BLaER1 (cell line): ENCODE results near the gene CDY2B.
"Not testable (repeated sequence)": the region's sequence is repeated elsewhere in the genome, so short reads cannot be mapped to it uniquely, and the experiment has no call there.

Experiments
- H3K27ac ChIP-seq: shearing (Covaris generic); formaldehyde crosslinking; 2 replicates; pipeline ENCODE4 v1.8.1; 2022
- H3K27me3 ChIP-seq: shearing (Covaris generic); formaldehyde crosslinking; 2 replicates; pipeline ENCODE4 v1.8.1; 2022
- H3K36me3 ChIP-seq: shearing (Covaris generic); formaldehyde crosslinking; 2 replicates; pipeline ENCODE4 v1.8.1; 2022
- H3K4me1 ChIP-seq: shearing (Covaris generic); formaldehyde crosslinking; 2 replicates; pipeline ENCODE4 v1.8.1; 2022
- H3K4me2 ChIP-seq: shearing (Covaris generic); formaldehyde crosslinking; 2 replicates; pipeline ENCODE4 v1.8.1; 2022
- H3K4me3 ChIP-seq: shearing (Covaris generic); formaldehyde crosslinking; 2 replicates; pipeline ENCODE4 v1.8.1; 2022
- H3K9ac ChIP-seq: shearing (Covaris generic); formaldehyde crosslinking; 2 replicates; pipeline ENCODE4 v1.8.1; 2022
- H3K9me3 ChIP-seq: shearing (Covaris generic); formaldehyde crosslinking; 2 replicates; pipeline ENCODE4 v1.8.1; 2022
- H4K20me1 ChIP-seq: shearing (Covaris generic); formaldehyde crosslinking; 2 replicates; pipeline ENCODE4 v1.8.1; 2022

Gene CDY2B, protein sequence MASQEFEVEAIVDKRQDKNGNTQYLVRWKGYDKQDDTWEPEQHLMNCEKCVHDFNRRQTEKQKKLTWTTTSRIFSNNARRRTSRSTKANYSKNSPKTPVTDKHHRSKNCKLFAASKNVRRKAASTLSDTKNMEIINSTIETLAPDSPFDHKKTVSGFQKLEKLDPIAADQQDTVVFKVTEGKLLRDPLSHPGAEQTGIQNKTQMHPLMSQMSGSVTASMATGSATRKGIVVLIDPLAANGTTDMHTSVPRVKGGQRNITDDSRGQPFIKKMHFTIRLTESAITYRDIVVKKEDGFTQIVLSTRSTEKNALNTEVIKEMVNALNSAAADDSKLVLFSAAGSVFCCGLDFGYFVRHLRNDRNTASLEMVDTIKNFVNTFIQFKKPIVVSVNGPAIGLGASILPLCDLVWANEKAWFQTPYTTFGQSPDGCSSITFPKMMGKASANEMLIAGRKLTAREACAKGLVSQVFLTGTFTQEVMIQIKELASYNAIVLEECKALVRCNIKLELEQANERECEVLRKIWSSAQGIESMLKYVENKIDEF

DNA sequence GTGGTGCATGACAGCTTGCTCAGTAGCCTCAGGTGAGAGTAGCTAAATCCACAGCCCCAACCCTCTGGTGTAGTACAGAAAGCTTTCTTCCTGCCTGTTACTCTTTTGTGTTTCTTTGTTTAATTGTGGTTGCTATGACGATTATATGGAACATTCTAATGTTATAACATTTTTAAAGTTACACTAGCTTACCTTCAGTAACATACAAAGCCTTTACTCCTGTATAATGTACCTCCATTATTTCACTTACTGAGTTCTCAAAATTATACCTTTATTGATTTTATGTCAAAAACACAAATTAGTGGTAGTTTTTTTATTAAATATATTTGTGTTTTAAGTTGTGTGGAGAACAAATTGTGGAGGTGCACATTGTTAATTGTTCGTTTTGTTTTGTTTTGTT is at the start of gene CDY2B:
CDY2B (minus strand) TSS at position 101 of the 400 bp plus-strand sequence. CDS start 328 bp downstream, outside the sequence.
- H3K36me3 ChIP-seq, H3K4me3 ChIP-seq, H3K9me3 ChIP-seq, H3K4me1 ChIP-seq, H3K9ac ChIP-seq, H3K27me3 ChIP-seq, H3K4me2 ChIP-seq, H3K27ac ChIP-seq, H4K20me1 ChIP-seq: not testable (repeated sequence)

DNA sequence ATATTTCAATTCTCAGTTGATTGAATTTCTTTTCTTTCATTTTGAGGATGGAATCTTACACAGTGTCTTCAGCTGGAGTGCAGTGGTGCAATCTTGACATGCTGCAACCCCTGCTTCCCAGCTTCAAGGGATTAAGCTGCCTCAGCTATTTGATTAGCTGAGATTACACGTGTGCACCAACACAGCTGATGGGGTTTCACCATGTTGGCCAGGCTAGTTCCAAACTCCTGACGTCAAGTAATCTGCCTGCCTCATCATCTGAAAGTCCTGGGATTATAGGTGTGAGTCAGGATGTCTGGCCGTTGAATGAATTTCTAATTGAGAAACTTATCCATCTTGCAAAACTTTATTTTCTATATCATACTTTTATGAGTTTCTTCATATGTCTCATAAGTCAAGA is 28.0 kb upstream of the CDY2B start:
- H4K20me1 ChIP-seq, H3K9me3 ChIP-seq, H3K4me2 ChIP-seq, H3K36me3 ChIP-seq, H3K27ac ChIP-seq, H3K4me3 ChIP-seq, H3K27me3 ChIP-seq, H3K4me1 ChIP-seq, H3K9ac ChIP-seq: not testable (repeated sequence)

DNA sequence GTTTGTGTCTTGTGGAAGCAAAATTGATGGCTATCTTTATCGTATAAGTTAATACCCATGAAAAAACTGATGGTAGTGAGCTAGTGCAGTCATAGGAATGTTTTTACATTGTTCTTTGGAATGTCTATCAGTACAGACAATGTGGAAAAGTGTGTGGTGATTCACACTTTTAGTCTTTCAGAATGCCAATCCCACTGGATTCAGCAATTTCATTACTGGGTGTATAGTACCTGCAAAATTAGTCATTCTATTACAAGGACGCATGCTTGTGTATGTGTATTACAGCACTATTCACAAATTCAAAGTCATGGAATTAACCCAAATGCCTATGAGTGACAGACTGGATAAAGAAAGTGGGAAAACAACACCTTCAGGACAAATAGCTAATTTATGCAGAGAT is 27.3 kb upstream of the CDY2B start:
- not testable (repeated sequence) for H3K9ac ChIP-seq, H4K20me1 ChIP-seq, H3K27ac ChIP-seq, H3K27me3 ChIP-seq, H3K4me3 ChIP-seq, H3K4me1 ChIP-seq, H3K36me3 ChIP-seq, H3K4me2 ChIP-seq, H3K9me3 ChIP-seq

- not testable (repeated sequence) for H3K9ac ChIP-seq, H3K4me2 ChIP-seq, H3K27ac ChIP-seq, H3K36me3 ChIP-seq, H3K4me3 ChIP-seq, H3K27me3 ChIP-seq, H4K20me1 ChIP-seq, H3K4me1 ChIP-seq, H3K9me3 ChIP-seq
These were observed 1.7 kb upstream of the CDY2B start for GRCh38 chrY:17881697-17882096.

- not testable (repeated sequence) for H3K4me3 ChIP-seq, H3K27ac ChIP-seq, H4K20me1 ChIP-seq, H3K4me1 ChIP-seq, H3K4me2 ChIP-seq, H3K36me3 ChIP-seq, H3K9ac ChIP-seq, H3K9me3 ChIP-seq, H3K27me3 ChIP-seq
These were observed 3.3 kb downstream of the CDY2B start for GRCh38 chrY:17876767-17877166.

GRCh38 chrY:17875401-17875800 is 4.6 kb downstream of the CDY2B start:
- not testable (repeated sequence) for H3K4me3 ChIP-seq

DNA sequence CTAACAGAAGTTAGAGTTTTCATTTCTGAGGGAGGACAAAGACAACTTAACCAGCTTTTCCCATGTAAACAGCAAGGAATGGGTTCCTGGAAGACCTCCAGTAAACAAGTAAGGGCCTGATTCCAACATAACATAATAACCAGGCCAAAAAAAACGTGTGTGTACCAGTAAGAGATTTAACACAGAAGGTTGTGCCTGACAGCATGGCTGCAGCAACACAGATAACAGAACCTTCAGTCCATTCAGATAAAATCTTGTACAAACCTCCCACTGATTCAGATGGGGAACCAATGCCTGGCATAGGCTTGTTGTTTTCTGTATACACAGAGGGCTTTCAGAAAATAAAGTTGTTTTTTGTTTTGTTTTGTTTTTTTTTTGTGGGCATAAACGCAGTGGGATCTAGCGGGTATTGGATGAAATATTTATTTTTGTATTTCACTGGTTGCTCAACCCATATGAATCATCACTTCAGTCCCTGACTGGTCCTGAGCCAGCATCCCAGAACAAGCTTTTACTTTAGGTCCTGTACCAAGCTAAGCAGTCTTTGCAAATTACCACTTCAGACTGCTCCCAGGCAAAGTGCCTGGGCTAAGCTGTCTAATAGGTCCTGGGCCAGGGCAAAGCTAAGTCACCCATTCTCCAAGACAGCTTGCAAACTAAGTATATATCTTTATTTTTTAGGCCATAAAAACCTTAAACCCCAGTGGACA is 8.7 kb downstream of the CDY2B start:
- H3K27ac ChIP-seq, H4K20me1 ChIP-seq, H3K4me3 ChIP-seq, H3K9me3 ChIP-seq, H3K27me3 ChIP-seq, H3K4me1 ChIP-seq, H3K36me3 ChIP-seq, H3K9ac ChIP-seq, H3K4me2 ChIP-seq: not testable (repeated sequence)

More at GRCh38 chrY:17875401-17875800, 4.6 kb downstream of the CDY2B start:
- H3K9ac ChIP-seq, H3K4me1 ChIP-seq, H3K4me2 ChIP-seq, H3K27me3 ChIP-seq, H4K20me1 ChIP-seq, H3K27ac ChIP-seq, H3K36me3 ChIP-seq, H3K9me3 ChIP-seq: not testable (repeated sequence)

DNA sequence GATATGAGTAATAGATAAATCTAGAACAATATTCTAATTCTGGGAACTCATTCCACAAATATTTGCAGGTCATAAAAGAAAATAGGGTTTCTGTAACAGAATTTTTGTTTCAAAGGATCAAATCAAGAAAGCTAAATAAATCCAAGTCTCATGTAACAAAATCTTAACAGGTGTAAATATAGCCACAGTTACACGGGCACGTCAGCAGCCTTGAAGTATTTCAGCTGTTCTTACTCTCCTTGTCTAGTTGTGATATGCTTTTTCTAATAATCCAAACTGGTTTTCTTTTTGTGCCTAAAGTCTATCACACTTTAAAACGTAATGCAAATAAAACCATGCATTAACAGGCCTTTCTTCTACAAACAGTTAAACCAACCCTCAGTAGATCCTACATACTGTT is 9.3 kb downstream of the CDY2B start:
- H3K9ac ChIP-seq, H3K4me2 ChIP-seq, H3K4me1 ChIP-seq, H3K36me3 ChIP-seq, H3K4me3 ChIP-seq, H3K27ac ChIP-seq, H3K9me3 ChIP-seq, H4K20me1 ChIP-seq, H3K27me3 ChIP-seq: not testable (repeated sequence)

DNA sequence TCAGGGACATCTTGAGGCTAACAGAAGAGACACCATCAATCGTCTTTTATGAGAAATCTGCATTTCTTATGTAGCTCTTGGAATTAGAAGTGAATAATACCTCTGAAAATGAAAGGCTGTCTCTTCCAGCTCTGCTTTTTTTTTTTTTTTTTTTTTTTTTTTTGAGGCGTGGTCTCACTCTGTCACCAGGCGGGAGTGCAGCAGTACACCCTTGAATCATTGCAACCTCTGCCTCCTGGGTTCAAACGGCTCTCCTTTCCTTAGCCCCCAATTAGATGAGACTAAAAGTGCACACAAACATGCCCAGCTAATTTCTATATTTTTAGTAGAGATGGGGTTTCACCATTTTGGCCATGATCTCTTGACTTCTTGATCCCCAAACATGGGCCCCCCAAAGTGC is 12.2 kb downstream of the CDY2B start:
- H3K9me3 ChIP-seq, H3K27ac ChIP-seq, H3K36me3 ChIP-seq, H3K4me2 ChIP-seq, H4K20me1 ChIP-seq, H3K27me3 ChIP-seq, H3K4me1 ChIP-seq, H3K9ac ChIP-seq, H3K4me3 ChIP-seq: not testable (repeated sequence)

DNA sequence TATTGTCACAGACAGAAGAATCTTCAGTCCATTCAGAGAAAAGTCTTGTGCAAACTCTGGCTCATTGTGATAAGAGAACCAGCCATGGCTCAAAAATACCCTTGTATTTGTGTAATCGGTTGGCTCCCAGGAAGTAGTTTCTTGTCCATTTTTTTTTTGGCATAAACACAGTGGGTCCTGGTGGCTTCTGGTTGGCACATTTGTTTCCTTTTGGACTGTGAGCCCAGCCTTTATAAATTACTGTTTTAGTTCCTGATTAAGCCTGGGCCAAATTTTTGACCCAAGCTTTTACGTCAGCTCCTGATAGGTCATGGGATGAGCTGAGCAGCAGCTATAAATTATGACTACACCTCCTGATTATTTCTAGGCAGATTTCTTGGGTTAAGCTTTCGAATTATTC is 19.4 kb downstream of the CDY2B start:
- H4K20me1 ChIP-seq, H3K27me3 ChIP-seq, H3K27ac ChIP-seq, H3K4me3 ChIP-seq, H3K4me1 ChIP-seq, H3K4me2 ChIP-seq, H3K9ac ChIP-seq, H3K36me3 ChIP-seq, H3K9me3 ChIP-seq: not testable (repeated sequence)

- H3K9me3 ChIP-seq, H3K9ac ChIP-seq, H3K4me3 ChIP-seq, H3K27me3 ChIP-seq, H3K4me1 ChIP-seq, H3K4me2 ChIP-seq, H4K20me1 ChIP-seq, H3K36me3 ChIP-seq, H3K27ac ChIP-seq: not testable (repeated sequence)
These were observed 22.8 kb downstream of the CDY2B start for GRCh38 chrY:17856963-17857848.

DNA sequence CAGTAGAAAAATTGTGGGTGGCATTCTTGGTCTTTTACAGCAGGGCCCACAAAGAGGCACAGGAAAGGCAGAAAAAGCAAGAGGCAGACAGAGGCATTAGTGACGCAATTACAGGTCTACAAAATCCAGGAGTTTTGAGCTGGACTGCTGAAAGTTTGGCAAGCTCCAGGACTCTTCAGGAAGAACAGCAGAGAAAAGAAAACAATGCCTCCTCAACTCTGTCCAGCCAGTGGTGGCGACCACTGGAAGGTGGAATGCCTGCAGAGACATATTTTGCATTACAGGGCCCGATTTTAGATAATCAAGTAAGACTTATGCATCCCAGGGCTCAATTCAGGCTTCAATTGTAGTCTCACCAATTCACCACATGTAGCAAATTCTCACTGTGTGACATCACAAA is 23.5 kb downstream of the CDY2B start:
- H3K9ac ChIP-seq, H3K9me3 ChIP-seq, H3K4me1 ChIP-seq, H3K27ac ChIP-seq, H3K27me3 ChIP-seq, H4K20me1 ChIP-seq, H3K4me2 ChIP-seq, H3K4me3 ChIP-seq, H3K36me3 ChIP-seq: not testable (repeated sequence)

GRCh38 chrY:17849131-17849530 is 30.9 kb downstream of the CDY2B start:
- not testable (repeated sequence) for H3K36me3 ChIP-seq, H3K27ac ChIP-seq, H3K4me1 ChIP-seq, H3K4me2 ChIP-seq, H3K9me3 ChIP-seq, H3K9ac ChIP-seq, H3K4me3 ChIP-seq, H4K20me1 ChIP-seq, H3K27me3 ChIP-seq

DNA sequence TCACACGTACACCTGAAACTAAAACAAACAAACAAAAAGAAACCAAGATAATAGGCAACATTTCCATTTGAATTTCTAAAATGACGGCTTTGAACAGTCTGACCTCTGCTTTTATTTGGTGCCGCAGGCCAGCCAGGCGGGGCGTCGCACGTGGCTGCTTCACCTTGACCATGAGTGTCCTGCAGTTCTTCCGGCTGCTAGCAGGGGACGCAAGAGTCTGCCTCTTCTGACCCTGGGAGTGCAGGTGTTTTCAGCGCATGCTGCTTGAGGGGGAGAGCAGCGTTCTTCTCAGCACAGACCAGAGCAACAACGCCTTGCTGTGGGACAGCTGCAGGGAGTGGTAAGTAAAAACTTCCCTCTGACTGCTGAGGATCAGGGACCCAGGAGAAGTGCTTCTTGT is 47.9 kb downstream of the CDY2B start:
- not testable (repeated sequence) for H3K27ac ChIP-seq, H4K20me1 ChIP-seq, H3K27me3 ChIP-seq, H3K4me2 ChIP-seq, H3K9me3 ChIP-seq, H3K4me3 ChIP-seq, H3K4me1 ChIP-seq, H3K36me3 ChIP-seq, H3K9ac ChIP-seq
